MM.1S (cell line): ENCODE results near the gene HJURP.

Source experiments
- DNase-seq: peaks from one replicate; pipeline ENCODE4 v3.0.0-alpha.2; 2015
- H2AFZ ChIP-seq: fragments of 300-600 bp; sonication (generic); 2 replicates; pipeline ENCODE4 v1.6.0; 2016; ENCODE audit warnings: antibody characterized with exemption, low read length
- H3F3A ChIP-seq: fragments of 300-600 bp; sonication (generic); 2 replicates; pipeline ENCODE4 v1.6.1; 2016; ENCODE audit warnings: mild to moderate bottlenecking, antibody characterized with exemption, low read length, moderate library complexity, mixed read lengths; ENCODE audit not compliant: insufficient read depth
- H3K27ac ChIP-seq: fragments of 300-600 bp; sonication (generic); 2 replicates; pipeline ENCODE4 v1.5.1; 2016; ENCODE audit warnings: mild to moderate bottlenecking, low read length
- H3K27me3 ChIP-seq: fragments of 300-600 bp; sonication (generic); replicated peaks from 2 replicates; pipeline ENCODE4 v1.6.0; 2016; ENCODE audit warnings: low read length; ENCODE audit not compliant: insufficient read depth
- H3K36me3 ChIP-seq: fragments of 300-600 bp; sonication (generic); replicated peaks from 2 replicates; pipeline ENCODE4 v1.6.1; 2016; ENCODE audit warnings: mild to moderate bottlenecking, low read length, mixed read lengths; ENCODE audit not compliant: insufficient read depth
- H3K4me1 ChIP-seq: fragments of 300-600 bp; sonication (generic); 2 replicates; pipeline ENCODE4 v1.6.1; 2016; ENCODE audit warnings: low read length, mixed read lengths
- H3K4me2 ChIP-seq: fragments of 300-600 bp; sonication (generic); 2 replicates; pipeline ENCODE4 v1.6.0; 2016; ENCODE audit warnings: low read depth, low read length
- H3K4me3 ChIP-seq: fragments of 300-600 bp; sonication (generic); 2 replicates; pipeline ENCODE4 v1.5.1; 2016; ENCODE audit warnings: low read length, mixed read lengths
- H3K79me2 ChIP-seq: fragments of 300-600 bp; sonication (generic); 2 replicates; pipeline ENCODE4 v1.6.1; 2016; ENCODE audit warnings: mixed run types, low read length, mixed read lengths
- H3K9ac ChIP-seq: fragments of 300-600 bp; sonication (generic); 2 replicates; pipeline ENCODE4 v1.6.1; 2016; ENCODE audit warnings: low read length, mixed read lengths
- H3K9me2 ChIP-seq: fragments of 300-600 bp; sonication (generic); replicated peaks from 2 replicates; pipeline ENCODE4 v1.6.1; 2016; ENCODE audit warnings: mild to moderate bottlenecking, low read length, mixed read lengths; ENCODE audit not compliant: insufficient read depth
- H3K9me3 ChIP-seq: fragments of 300-600 bp; sonication (generic); replicated peaks from 2 replicates; pipeline ENCODE4 v1.6.1; 2016; ENCODE audit warnings: mild to moderate bottlenecking, low read length, mixed read lengths; ENCODE audit not compliant: insufficient read depth
- H4K20me1 ChIP-seq: fragments of 300-600 bp; sonication (generic); 2 replicates; pipeline ENCODE4 v1.6.1; 2016; ENCODE audit warnings: mild to moderate bottlenecking, low read length, moderate library complexity, mixed read lengths; ENCODE audit not compliant: insufficient read depth
- EZH2 ChIP-seq: fragments of 300-600 bp; sonication (generic); optimal IDR thresholded peaks from 2 replicates; pipeline ENCODE3; 2017; ENCODE audit warnings: low read depth, mild to moderate bottlenecking, antibody characterized with exemption, low read length, mixed read lengths
- EZH2phosphoT487 ChIP-seq: fragments of 300-600 bp; sonication (generic); IDR thresholded peaks from 2 replicates; pipeline ENCODE4 v1.6.1; 2018; ENCODE audit warnings: antibody characterized with exemption, low read length
- TF ChIP-seq, protein P1 (sequence below): fragments of 300-600 bp; sonication (generic); IDR thresholded peaks from 2 replicates; pipeline ENCODE4 v1.5.1; 2016; ENCODE audit warnings: antibody characterized with exemption, low read length, mixed read lengths

The HJURP gene

DNA sequence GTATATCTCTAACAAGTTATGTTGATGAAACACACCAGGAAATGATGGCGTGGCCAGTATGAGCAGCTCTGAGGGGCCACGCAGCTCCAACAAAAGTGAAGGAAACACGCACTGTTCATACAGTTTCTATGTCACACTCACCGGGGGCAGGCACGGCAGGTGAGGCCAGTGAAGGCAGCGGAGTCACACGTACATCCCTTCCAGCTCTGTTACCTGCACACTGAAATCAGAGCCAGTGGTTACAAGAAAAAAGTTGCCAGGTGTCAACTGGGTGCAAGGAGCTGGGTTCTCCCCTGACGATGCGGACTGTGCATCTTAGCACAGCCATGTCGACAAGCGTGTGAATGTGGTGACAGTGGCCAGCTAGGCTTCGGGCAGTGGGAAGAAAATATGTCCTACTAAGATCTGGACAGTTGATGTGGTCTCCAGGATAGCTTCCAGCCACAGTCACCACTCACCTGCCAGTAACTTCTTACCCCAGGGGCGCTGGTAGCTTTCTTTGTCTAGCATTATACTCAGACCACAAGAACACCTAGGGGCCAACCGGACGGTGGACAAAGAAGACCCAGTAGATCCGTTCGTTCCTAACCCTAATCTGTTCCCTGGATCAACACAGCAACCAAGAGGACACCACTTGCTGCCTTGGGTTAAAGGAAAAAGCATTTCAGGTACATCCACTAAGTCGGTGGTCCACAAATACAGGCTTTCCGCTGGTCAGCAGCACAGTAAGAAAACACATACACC, 10.1 kb downstream of the HJURP start:
- Histone ChIP-seq H3K79me2 (peaks cover 91% of the 10 kb centered on the region), H3K9me2 (no peaks in the 10 kb centered on the region), H3K9me3 (no peaks in the 10 kb centered on the region), H3K4me2 (no peak overlapping the region), H2AFZ (no peak overlapping the region), H3K9ac (no peak overlapping the region), H3K4me3 (no peak overlapping the region), H4K20me1 (peaks cover 2% of the 10 kb centered on the region; the same call in 1 of the 2 replicates), H3K27ac (no peak overlapping the region), H3K36me3 (peaks cover 36% of the 10 kb centered on the region; the same call in 1 of the 2 replicates), H3K27me3 (no peaks in the 10 kb centered on the region), H3F3A (0 out of 2 replicates have a peak, but pooled peaks cover 4% of the 10 kb centered on the region), H3K4me1 (no peaks in the 10 kb centered on the region)
- TF ChIP-seq, protein P1, sequence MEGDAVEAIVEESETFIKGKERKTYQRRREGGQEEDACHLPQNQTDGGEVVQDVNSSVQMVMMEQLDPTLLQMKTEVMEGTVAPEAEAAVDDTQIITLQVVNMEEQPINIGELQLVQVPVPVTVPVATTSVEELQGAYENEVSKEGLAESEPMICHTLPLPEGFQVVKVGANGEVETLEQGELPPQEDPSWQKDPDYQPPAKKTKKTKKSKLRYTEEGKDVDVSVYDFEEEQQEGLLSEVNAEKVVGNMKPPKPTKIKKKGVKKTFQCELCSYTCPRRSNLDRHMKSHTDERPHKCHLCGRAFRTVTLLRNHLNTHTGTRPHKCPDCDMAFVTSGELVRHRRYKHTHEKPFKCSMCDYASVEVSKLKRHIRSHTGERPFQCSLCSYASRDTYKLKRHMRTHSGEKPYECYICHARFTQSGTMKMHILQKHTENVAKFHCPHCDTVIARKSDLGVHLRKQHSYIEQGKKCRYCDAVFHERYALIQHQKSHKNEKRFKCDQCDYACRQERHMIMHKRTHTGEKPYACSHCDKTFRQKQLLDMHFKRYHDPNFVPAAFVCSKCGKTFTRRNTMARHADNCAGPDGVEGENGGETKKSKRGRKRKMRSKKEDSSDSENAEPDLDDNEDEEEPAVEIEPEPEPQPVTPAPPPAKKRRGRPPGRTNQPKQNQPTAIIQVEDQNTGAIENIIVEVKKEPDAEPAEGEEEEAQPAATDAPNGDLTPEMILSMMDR: no peak
- DNase-seq: no peak

DNA sequence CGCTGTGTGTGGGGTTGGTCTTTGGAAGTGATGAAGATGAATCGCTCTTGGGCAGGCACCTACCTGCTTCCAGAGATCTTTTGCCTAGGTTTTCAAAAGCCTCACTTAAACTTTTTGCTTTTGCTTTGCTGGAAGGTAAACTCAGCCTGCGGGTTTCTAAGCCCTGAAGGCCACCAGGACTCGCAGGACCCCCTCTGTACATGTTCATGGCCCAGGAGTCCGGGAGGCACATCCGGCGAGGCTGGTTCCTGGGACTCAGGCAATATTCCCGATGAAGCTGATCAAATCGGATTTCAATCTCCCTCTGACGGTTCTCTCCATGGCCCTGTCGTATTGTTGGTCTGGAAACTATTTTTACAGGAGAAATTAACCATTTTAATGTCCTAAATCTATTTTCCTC, 13.2 kb downstream of the HJURP start:
- Histone ChIP-seq H3F3A (0 out of 2 replicates have a peak, but pooled peaks cover 3% of the 10 kb centered on the region), H3K4me1 (no peaks in the 10 kb centered on the region), H3K4me2 (no peak overlapping the region), H3K4me3 (no peak overlapping the region), H3K9me2 (no peaks in the 10 kb centered on the region), H3K9me3 (no peaks in the 10 kb centered on the region), H3K27ac (no peak overlapping the region), H2AFZ (no peak overlapping the region), H3K9ac (no peak overlapping the region), H4K20me1 (peaks cover 5% of the 10 kb centered on the region; the same call in 1 of the 2 replicates), H3K79me2 (peaks cover 84% of the 10 kb centered on the region), H3K36me3 (peaks cover 33% of the 10 kb centered on the region; the same call in 1 of the 2 replicates), H3K27me3 (no peaks in the 10 kb centered on the region)
- no peak for DNase-seq
- no peak for TF ChIP-seq EZH2phosphoT487
- TF ChIP-seq EZH2: no peak
- TF ChIP-seq, protein P1: no peak

- peaks cover 34% of the 10 kb centered on the region; the same call in 1 of the 2 replicates for H3K36me3 ChIP-seq
- peaks cover 5% of the 10 kb centered on the region; the same call in 1 of the 2 replicates for H4K20me1 ChIP-seq
- H3K79me2 ChIP-seq: peaks cover 80% of the 10 kb centered on the region
- H3K27me3 ChIP-seq: no peaks in the 10 kb centered on the region
- H3K4me1 ChIP-seq: no peaks in the 10 kb centered on the region
- no peak overlapping the region for H2AFZ ChIP-seq
- TF ChIP-seq EZH2 (no peak), EZH2phosphoT487 (no peak)
- TF ChIP-seq, protein P1: no peak
- H3K4me2 ChIP-seq: no peak overlapping the region
- H3K4me3 ChIP-seq: no peak overlapping the region
- no peaks in the 10 kb centered on the region for H3K9me3 ChIP-seq
- no peak overlapping the region for H3K27ac ChIP-seq
- no peak overlapping the region for H3K9ac ChIP-seq
- no peak for DNase-seq
- no peaks in the 10 kb centered on the region for H3K9me2 ChIP-seq
- H3F3A ChIP-seq: 0 out of 2 replicates have a peak, but pooled peaks cover 3% of the 10 kb centered on the region
These were observed 13.8 kb downstream of the HJURP start for GRCh38 chr2:233840520-233840919.
